HG03575 (cell line): ENCODE data around the gene EXOC3L1.

Experiments used
- ATAC-seq: cut with Tn5 transposase; IDR thresholded peaks from one replicate; pipeline ENCODE4 v1.9.1; 2021; ENCODE audit not compliant: unreplicated experiment, insufficient number of reproducible peaks, low FRiP score; ENCODE audit errors: extremely low read depth

The EXOC3L1 gene

GRCh38 chr16:67170168-67170948 is 19.6 kb downstream of the EXOC3L1 start, which contains the start of gene NOL3:
Gene NOL3, plus strand, starts transcription at chr16:67170538.
- no peak for ATAC-seq

DNA sequence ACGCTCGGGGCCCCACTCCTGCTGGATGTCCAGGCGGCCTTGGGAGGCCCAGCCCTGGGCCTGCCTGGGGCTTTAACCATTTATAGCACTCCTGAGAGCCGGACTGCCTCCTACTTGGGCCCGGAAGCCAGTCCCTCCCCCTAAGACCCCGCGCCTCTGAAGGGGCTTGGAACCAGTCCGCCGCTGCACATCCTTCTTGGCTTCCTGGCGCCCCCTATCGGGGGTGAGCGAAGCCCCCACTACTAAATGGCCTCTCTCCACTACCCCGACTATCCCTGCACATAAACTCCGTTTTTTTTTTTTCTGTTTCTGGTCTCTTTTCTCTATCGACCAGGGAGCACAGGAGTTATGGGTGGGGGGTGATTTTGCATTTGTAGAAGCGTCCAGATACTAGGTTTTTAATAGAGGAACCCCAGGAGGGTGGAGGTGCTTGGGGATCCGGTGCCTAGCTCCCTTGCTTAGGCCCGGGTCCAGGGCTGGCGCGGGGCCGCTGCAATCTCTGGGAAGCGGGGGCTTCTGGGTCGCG is 20.2 kb downstream of the EXOC3L1 start:
- no peak for ATAC-seq

GRCh38 chr16:67169011-67169451 is 20.9 kb downstream of the EXOC3L1 start:
- no peak for ATAC-seq

GRCh38 chr16:67167588-67167987 is 22.3 kb downstream of the EXOC3L1 start:
- ATAC-seq, result no peak

DNA sequence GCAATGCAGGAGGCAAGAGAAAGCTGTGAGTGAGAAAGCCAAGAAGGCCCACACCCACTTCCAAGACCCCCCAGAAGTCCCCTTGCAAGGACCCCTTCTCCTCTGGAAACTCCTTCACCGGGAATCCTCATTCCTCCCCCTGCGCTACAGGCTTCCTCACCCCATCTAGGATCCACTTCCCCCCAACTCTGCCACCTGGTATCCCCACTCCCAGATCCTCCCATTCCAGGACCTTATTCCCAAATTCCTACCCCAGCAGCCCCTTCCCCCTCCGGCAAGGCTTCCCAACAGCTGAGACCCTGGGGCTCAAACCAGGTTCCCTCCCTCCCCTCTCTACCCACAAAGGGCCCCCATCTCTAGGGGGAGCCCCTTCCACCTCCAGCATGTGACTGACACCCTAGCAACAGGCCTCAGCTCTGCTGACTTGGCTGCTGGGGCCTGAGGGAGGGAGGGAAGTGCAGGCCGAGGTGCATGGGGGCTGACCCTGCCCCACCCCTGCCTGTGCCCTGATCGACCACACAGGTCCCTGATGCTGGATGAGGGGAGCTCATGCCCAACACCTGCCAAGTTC is 23.3 kb downstream of the EXOC3L1 start:
- no peak for ATAC-seq

DNA sequence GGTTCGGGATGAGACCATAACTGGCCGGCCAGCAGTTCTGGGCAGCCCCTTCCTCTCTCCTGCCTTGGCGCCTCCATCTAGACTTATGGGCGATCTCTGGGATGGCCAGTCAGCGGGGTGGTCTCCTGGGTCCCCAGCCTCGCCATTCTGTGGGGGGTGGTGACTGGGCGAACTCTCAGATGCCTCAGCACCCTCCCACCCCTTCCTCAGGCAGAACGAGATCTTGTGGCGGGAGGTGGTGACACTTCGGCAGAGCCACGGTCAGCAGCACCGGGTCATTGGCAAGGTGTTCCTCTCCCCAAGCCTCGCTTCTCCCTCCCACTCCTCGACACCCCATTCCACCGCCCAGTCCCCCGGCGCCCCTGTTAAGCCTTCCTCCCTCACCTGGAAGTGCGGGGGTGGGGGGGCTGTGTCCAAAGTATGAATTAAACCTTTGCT is 23.8 kb downstream of the EXOC3L1 start:
- ATAC-seq, result no peak

- ATAC-seq, result no peak
Observed at GRCh38 chr16:67165121-67166078, 24.5 kb downstream of the EXOC3L1 start.

DNA sequence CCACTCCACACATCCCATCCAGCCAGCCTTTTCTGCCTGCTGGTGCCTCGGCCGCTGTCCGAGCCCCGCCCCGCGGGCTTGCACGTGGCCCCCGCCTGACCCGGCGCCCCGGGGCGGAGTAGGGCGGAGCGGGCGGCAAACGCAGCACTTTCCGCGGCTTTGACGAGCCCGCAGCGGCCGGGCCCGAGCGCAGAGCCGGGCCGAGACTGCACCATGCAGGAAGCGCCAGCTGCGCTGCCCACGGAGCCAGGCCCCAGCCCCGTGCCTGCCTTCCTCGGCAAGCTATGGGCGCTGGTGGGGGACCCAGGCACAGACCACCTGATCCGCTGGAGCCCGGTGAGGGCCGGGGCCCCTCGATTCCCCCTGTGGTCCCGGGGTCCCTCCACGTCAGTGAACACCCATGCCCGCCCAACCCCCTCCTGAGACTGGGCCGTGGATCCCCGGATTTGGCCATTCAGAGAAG is 25.3 kb downstream of the EXOC3L1 start, which contains the start of gene HSF4:
Gene HSF4 (plus strand): TSS at position 147 of the 463 bp plus-strand sequence. CDS start 67 bp downstream, at position 214.
- no peak for ATAC-seq

- ATAC-seq, result no peak
Observed at GRCh38 chr16:67163999-67164558, 25.9 kb downstream of the EXOC3L1 start.

- no peak for ATAC-seq
Observed at GRCh38 chr16:67163164-67163998, 26.6 kb downstream of the EXOC3L1 start.

DNA sequence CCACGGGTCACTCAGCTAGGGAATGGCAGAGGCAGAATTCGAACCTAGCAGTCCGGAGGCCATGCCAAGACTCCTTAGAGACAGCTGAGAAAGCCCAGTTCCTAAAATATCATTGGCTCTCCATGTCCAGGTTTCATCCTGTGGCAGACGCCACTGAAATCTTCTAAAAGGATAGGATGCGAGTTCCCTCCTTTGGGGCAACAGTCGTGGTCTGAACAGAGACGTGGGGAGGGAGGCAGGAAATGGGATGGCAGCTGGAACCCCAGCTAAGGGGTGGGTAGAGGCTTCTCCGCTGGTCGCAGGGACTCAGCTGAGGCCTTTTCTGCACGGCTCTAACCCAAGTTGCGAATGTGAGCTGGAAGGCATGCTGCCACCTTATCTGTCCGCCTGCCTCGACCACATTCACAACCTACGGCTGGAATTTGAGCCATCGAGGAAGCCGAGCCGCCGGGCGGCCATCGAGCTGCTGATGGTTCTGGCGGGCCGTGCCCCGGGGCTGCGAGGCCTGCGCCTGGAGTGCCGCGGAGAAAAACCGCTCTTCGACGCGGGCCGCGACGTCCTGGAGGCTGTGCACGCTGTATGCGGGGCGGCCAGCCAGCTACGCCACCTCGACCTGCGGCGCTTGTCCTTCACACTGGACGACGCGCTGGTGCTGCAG is 27.3 kb downstream of the EXOC3L1 start:
- ATAC-seq, result no peak

DNA sequence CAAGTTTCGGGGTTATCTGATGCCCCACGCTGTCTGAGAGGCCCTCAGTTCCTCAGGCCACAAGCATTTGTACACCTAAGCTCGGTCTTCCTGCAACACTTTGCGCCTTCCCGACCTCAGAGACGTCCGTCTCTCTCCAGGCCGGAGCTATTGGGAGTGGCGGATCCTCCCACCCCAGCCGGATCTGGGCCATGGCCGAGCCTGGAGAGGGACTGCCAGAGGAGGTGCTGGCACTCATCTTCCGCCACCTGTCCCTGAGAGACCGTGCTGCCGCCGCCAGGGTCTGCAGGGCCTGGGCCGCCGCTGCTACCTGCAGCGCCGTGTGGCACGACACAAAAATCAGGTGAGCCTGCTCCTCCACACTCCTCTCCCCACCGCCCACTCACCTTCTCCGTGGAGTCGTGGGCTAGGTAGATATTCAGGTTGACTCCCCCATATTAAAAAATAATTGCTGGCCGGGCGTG is 28.3 kb downstream of the EXOC3L1 start:
- ATAC-seq, result no peak

DNA sequence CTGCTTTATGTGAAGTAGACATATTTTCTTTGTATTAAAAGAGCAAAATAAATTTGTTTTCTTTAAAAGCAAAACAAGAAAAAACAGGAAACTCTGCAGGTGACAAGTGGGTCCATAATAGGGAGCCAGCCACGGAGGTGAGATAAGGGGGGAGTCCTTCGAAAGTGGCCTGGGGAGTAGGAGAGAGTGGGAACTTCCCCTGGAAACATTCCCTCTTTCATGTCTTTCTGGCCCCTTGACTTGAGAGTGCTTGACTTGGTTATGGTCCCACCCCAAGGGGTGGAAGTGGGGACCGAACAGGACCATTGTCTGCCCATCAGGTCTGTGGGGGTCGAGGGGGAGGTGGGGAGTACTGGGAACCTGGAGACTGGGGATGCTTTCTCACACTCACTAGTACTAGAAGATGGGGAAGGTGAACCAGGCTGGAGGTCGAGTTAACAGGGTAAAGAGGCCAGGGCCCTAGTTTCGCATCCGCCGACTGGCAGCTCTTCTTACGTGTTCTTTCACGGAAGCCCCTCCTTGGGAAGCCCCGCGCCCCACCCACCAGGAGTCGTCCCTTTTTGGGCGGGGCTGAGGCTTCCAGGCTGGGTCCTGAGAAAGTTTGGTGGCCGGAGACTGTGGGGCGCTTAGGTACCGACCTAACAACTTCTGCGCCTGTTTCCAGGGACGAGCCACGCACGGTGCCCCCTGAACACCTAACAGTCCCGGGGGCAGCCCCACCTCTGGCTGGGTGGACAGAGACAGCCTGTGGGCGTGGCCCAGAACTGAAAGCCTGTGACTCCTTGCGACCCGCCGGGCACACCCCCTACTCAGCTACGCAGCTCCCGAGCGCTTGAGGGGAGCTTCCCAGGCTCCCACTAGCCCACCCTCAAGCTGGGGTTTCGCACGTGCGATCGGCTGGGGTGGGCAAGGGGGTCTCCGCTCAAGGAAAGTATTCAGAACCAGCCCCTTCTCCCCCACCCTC is 31.0 kb downstream of the EXOC3L1 start:
- no peak for ATAC-seq

DNA sequence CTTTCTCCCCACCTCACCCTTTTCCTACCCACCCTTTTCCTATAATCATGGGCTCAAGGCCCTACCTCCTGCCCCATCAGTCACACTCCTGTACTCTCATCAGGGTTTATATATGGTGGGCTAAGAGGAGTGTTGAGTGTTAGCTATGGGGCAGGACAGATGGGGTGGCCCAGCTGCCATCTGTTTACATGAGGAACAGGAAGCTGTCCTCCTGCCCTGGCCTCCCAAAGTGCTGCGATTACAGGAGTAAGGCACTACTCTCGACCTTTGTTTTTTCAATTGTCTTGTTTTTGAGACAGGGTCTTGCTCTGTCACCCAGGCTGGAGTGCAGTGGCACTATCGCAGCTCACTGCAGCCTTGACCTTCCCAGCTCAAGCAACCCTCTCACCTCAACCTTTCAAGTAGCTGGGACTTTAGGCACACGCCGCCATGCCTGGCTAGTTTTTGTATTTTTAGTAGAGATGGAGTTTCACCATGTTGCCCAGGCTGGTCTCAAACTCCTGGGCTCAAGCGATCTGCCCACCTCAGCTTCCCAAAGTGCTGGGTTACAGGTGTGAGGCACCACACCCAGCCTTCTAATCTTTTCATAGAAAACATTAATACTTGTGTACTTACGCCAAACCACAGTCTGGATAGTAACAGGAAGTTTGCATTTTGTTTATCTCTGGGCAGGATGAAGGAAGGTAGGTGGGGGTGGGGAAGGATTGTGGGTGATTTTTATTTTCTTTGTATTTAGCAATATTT is 31.9 kb downstream of the EXOC3L1 start:
- no peak for ATAC-seq

DNA sequence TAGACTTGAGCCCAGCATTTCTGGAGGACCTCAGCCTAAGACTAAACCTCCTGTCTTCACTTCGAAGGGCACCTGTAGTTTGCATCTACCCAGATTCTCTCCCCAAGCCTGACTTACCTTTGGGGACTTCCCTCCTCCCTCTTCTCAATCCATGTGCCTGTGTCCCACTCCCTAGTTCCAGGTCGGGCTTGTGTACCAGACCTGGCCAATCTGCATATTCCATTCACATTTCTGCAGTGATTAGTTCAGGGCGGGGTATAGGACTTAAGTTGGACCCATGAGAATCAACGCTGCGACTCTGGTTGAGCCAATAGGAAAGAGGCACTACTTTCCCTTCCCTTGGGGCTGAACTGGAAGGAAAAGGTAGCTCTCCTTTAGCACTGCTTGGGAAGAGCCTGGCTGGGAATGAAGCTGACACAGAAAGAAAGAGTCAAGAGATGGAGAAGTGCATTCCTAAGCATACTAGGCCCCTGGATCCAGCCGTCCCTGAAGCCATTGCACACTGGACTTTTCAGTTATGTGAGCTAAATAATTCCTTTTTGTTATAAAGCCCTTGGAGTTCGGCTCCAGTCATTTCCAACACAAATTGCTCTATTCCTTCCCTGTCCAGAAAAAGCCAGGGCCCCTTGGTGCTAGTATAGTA is 32.7 kb downstream of the EXOC3L1 start:
- ATAC-seq, result no peak
